Activated naive CD4-positive, alpha-beta T cell treated with Interleukin-2 at 50 U/mL for 16 hours (primary cell): ENCODE measurements around the gene MICOS13.
"Not testable (repeated sequence)": the region's sequence is repeated elsewhere in the genome, so short reads cannot be mapped to it uniquely, and the experiment has no call there.

Experiments used
- DNase-seq: peaks from one replicate; pipeline ENCODE4 v3.0.0-alpha.2; 2020

The MICOS13 gene

GRCh38 chr19:5700455-5701092 lies 20.3 kb upstream of the MICOS13 start:
- no peak for DNase-seq

GRCh38 chr19:5698635-5699422 lies 18.5 kb upstream of the MICOS13 start:
- no peak for DNase-seq

GRCh38 chr19:5697890-5698634 lies 17.7 kb upstream of the MICOS13 start:
- DNase-seq, result no peak

- DNase-seq, result no peak
Measured at GRCh38 chr19:5697022-5697889, 16.9 kb upstream of the MICOS13 start.

- DNase-seq, result no peak
Measured at GRCh38 chr19:5696196-5697021, 16.1 kb upstream of the MICOS13 start.

GRCh38 chr19:5695649-5696195 lies 15.4 kb upstream of the MICOS13 start:
- DNase-seq, result no peak

GRCh38 chr19:5694956-5695648 lies 14.8 kb upstream of the MICOS13 start:
- no peak for DNase-seq

GRCh38 chr19:5694167-5694955 lies 14.0 kb upstream of the MICOS13 start:
- no peak for DNase-seq

- peak; percentile 18 for DNase-seq
Measured at GRCh38 chr19:5693195-5694166, 13.2 kb upstream of the MICOS13 start.

GRCh38 chr19:5692723-5693194 lies 12.4 kb upstream of the MICOS13 start:
- no peak for DNase-seq

GRCh38 chr19:5691822-5692722 lies 11.8 kb upstream of the MICOS13 start:
- no peak for DNase-seq

GRCh38 chr19:5690955-5691821 lies 10.9 kb upstream of the MICOS13 start:
- DNase-seq, result peak; percentile 77

GRCh38 chr19:5690125-5690954 lies 10.0 kb upstream of the MICOS13 start, which contains the start of gene RPL36:
Gene RPL36 (plus strand): TSS chr19:5690295. CDS start chr19:5690508, 213 bp downstream.
- DNase-seq, result peak; percentile 98

- DNase-seq, result not testable (repeated sequence)
Measured at GRCh38 chr19:5688262-5688881, 8.1 kb upstream of the MICOS13 start.
